ENCODE results near the gene CHMP3. TPM values are rescaled to one million over a fixed set of nuclear protein-coding genes. Genes with fewer than 3 reads are reported as not detected.
A peak's percentile ranks its signal among the peaks of the same experiment; 100 is the strongest.

Gene CHMP3
- polyA plus RNA-seq, 3 donors = 45.4 to 115 (median 99.4) TPM

GRCh38 chr2:86519349-86519748 lies 43.9 kb downstream of the CHMP3 start:
- Histone ChIP-seq H3K79me2 (ENCODE audit: insufficient read depth, low read length) (peaks cover 13% of the 10 kb centered on the region), H3K4me3 (replicated peaks in 1 of 3; ENCODE audit: low read depth in 2 of 3, low read length in 3 of 3) (no peak overlapping the region), H2AFZ (ENCODE audit: insufficient read depth, low read depth, low read length, poor library complexity, severe bottlenecking) (no peak overlapping the region), H3K9ac (ENCODE audit: insufficient read depth, low read length, poor library complexity, severe bottlenecking) (no peak overlapping the region), H3K27me3 (ENCODE audit: control insufficient read depth in 2 of 2, insufficient read depth in 2 of 2, low read length in 2 of 2) (no peaks in the 10 kb centered on the region), H3K9me3 (replicated peaks in 1 of 2; ENCODE audit: control insufficient read depth in 1 of 2, insufficient read depth in 1 of 2, low read length in 2 of 2) (peaks cover 11 to 24% of the 10 kb centered on the region in 2 donors), H4K20me1 (ENCODE audit: insufficient read depth, low read length) (peaks cover 8% of the 10 kb centered on the region), H3K36me3 (replicated peaks in 1 of 2; ENCODE audit: control insufficient read depth in 1 of 2, insufficient read depth in 2 of 2, low read length in 2 of 2) (peaks cover 25 to 45% of the 10 kb centered on the region in 2 donors), H3K4me2 (replicated peaks; ENCODE audit: extremely low read depth, low read length, poor library complexity, severe bottlenecking) (no peak overlapping the region), H3K27ac (ENCODE audit: low read depth in 1 of 2, low read length in 2 of 2) (no peak overlapping the region), H3K4me1 (ENCODE audit: control insufficient read depth in 1 of 2, insufficient read depth in 2 of 2, low read length in 2 of 2) (no peaks in the 10 kb centered on the region)
- no peak overlapping the region for H3K4me3 Mint-ChIP-seq
- no peaks in the 10 kb centered on the region for H3K4me1 Mint-ChIP-seq
- no peak for DNase-seq
- no peak for TF ChIP-seq CTCF (IDR thresholded peaks at IDR 0.05)
- peaks cover 7 to 26% of the 10 kb centered on the region in 2 donors for H3K36me3 Mint-ChIP-seq
- intact Hi-C loops (cut with micrococcal nuclease) = no loop called here
- H3K9me3 Mint-ChIP-seq = peaks cover 0 to 10% (median 0%) of the 10 kb centered on the region in 7 donors
- no peaks in the 10 kb centered on the region for H3K27me3 Mint-ChIP-seq (ENCODE audit: low read depth in 3 of 3)
- WGBS (ENCODE audit: insufficient coverage) = no CpG with 5 or more reads among the region's 1 CpG
- H3K27ac Mint-ChIP-seq = no peak overlapping the region

- Histone ChIP-seq H3K9ac (ENCODE audit: insufficient read depth, low read length, poor library complexity, severe bottlenecking) (no peak overlapping the region), H3K9me3 (replicated peaks in 1 of 2; ENCODE audit: control insufficient read depth in 1 of 2, insufficient read depth in 1 of 2, low read length in 2 of 2) (peaks cover 11 to 24% of the 10 kb centered on the region in 2 donors), H3K4me3 (replicated peaks in 1 of 3; ENCODE audit: low read depth in 2 of 3, low read length in 3 of 3) (no peak overlapping the region), H2AFZ (ENCODE audit: insufficient read depth, low read depth, low read length, poor library complexity, severe bottlenecking) (no peak overlapping the region), H3K27ac (ENCODE audit: low read depth in 1 of 2, low read length in 2 of 2) (no peak overlapping the region), H3K27me3 (ENCODE audit: control insufficient read depth in 2 of 2, insufficient read depth in 2 of 2, low read length in 2 of 2) (no peaks in the 10 kb centered on the region), H3K4me1 (ENCODE audit: control insufficient read depth in 1 of 2, insufficient read depth in 2 of 2, low read length in 2 of 2) (no peaks in the 10 kb centered on the region), H3K36me3 (replicated peaks in 1 of 2; ENCODE audit: control insufficient read depth in 1 of 2, insufficient read depth in 2 of 2, low read length in 2 of 2) (peaks cover 20 to 46% of the 10 kb centered on the region in 2 donors), H3K79me2 (ENCODE audit: insufficient read depth, low read length) (peaks cover 18% of the 10 kb centered on the region), H4K20me1 (ENCODE audit: insufficient read depth, low read length) (peaks cover 17% of the 10 kb centered on the region), H3K4me2 (replicated peaks; ENCODE audit: extremely low read depth, low read length, poor library complexity, severe bottlenecking) (no peak overlapping the region)
- H3K4me3 Mint-ChIP-seq = no peak overlapping the region
- H3K27me3 Mint-ChIP-seq (ENCODE audit: low read depth in 3 of 3) = no peaks in the 10 kb centered on the region
- intact Hi-C loops (cut with micrococcal nuclease) = no loop called here
- TF ChIP-seq CTCF (IDR thresholded peaks at IDR 0.05) = peak; percentile 54
- peak overlapping the region in 1 of 7 donors; percentile 20 for H3K27ac Mint-ChIP-seq
- H3K36me3 Mint-ChIP-seq = peaks cover 7 to 26% of the 10 kb centered on the region in 2 donors
- H3K4me1 Mint-ChIP-seq = no peaks in the 10 kb centered on the region
- peaks cover 0 to 10% (median 0%) of the 10 kb centered on the region in 7 donors for H3K9me3 Mint-ChIP-seq
- peak; percentile 3 to 10 (median 5) for DNase-seq
- no CpG with 5 or more reads among the region's 3 CpGs for WGBS (ENCODE audit: insufficient coverage)
Observed at GRCh38 chr2:86518481-86518880, 44.8 kb downstream of the CHMP3 start.

Measured in CD14-positive monocyte (primary cell).